K562 (cell line): ENCODE data around the gene SULT1A1. TPM values are rescaled to one million over a fixed set of nuclear protein-coding genes. Genes with fewer than 3 reads are reported as not detected.

ENCODE experiments used
- ATAC-seq: fragments of 200-7000 bp; cut with Tn5 transposase; 3 replicates; pipeline ENCODE4 v1.9.1; 2020; ENCODE audit warnings: moderate library complexity
- BruUV-seq: library from RNA; stranded (reverse); fragments of 400-500 nt; replicated peaks from 2 replicates; lab custom pipeline; 2021; lab: Mats Ljungman, UMichigan
- CTCF ChIA-PET: fragments of 300-600 bp; formaldehyde crosslinking; extraction: SDS; loops from one replicate; lab custom pipeline; 2021; ENCODE audit warnings: low intra/inter-chr PET ratio; lab: Yijun Ruan, JAX
- POLR2A ChIA-PET: fragments of 300-600, 350-650 bp; sonication (Branson Sonifier 250); formaldehyde crosslinking; extraction: SDS; loops from one replicate; lab custom pipeline; 2021; ENCODE audit warnings: antibody characterized with exemption, inconsistent platforms; lab: Yijun Ruan, JAX
- DNase-seq, 4 experiments: peaks; one replicate each; pipeline versions ENCODE4 v3.0.0 to v3.0.0-alpha.2; 2011 to 2018; ENCODE audit warnings: low spot score in 3 of 4, mixed read lengths in 3 of 4; ENCODE audit errors: extremely low read depth in 1 of 4
- FAIRE-seq: peaks from 2 replicates; lab custom pipeline; 2011; peaks lifted over from hg19 to GRCh38; lab: Jason Lieb, UNC
- H2AFZ ChIP-seq: 2 replicates; pipeline ENCODE4 v1.6.0; 2011; ENCODE audit warnings: low read depth, low read length, control low read depth, inconsistent platforms
- H3K27ac ChIP-seq: fragments of 200-600 bp; 3 replicates; pipeline ENCODE4 v1.8.0; 2011; ENCODE audit warnings: low read depth, mild to moderate bottlenecking, control low read depth, inconsistent platforms, low read length, moderate library complexity, mixed read lengths; ENCODE audit errors: extremely low read depth
- H3K27me3 ChIP-seq, 2 experiments: fragments of 300-600 bp in 1 of 2; 2 replicates in 1 of 2; 3 replicates in 1 of 2; pipeline versions ENCODE4 v1.6.0 to v1.8.0; 2011; ENCODE audit warnings: inconsistent platforms in 2 of 2, low read length in 2 of 2, mild to moderate bottlenecking in 1 of 2, mixed read lengths in 1 of 2, moderate library complexity in 1 of 2; ENCODE audit not compliant: control insufficient read depth in 2 of 2, insufficient read depth in 2 of 2
- H3K36me3 ChIP-seq: fragments of 300-600 bp; 3 replicates; pipeline ENCODE4 v1.8.0; 2011; ENCODE audit warnings: mild to moderate bottlenecking, low read length, inconsistent platforms; ENCODE audit not compliant: control insufficient read depth, insufficient read depth
- H3K4me1 ChIP-seq, 2 experiments: fragments of 200-600 bp in 1 of 2; replicated peaks in 1 of 2; 2 replicates in 1 of 2; 3 replicates in 1 of 2; pipeline versions ENCODE4 v1.5.1 to v1.8.0; 2011; ENCODE audit warnings: inconsistent platforms in 2 of 2, low read length in 2 of 2, mild to moderate bottlenecking in 1 of 2, mixed read lengths in 1 of 2, moderate library complexity in 1 of 2; ENCODE audit not compliant: control insufficient read depth in 2 of 2, insufficient read depth in 2 of 2
- H3K4me2 ChIP-seq: 2 replicates; pipeline ENCODE4 v1.6.1; 2011; ENCODE audit warnings: low read length, control low read depth, inconsistent platforms, mixed read lengths; ENCODE audit not compliant: insufficient read depth
- H3K4me3 ChIP-seq: fragments of 200-600 bp; sonication (generic), shearing (Covaris generic); 2 replicates; pipeline ENCODE4 v1.5.1; 2016; ENCODE audit warnings: control low read depth, inconsistent platforms
- H3K79me2 ChIP-seq: fragments of 200-600 bp; 3 replicates; pipeline ENCODE4 v1.8.0; 2011; ENCODE audit warnings: low read length, inconsistent platforms; ENCODE audit not compliant: control insufficient read depth, insufficient read depth
- H3K9ac ChIP-seq, 2 experiments: 2 replicates each; pipeline versions ENCODE4 v1.6.0 to v1.6.1; 2011; ENCODE audit warnings: low read depth in 2 of 2, low read length in 2 of 2, control low read depth in 1 of 2, inconsistent platforms in 1 of 2, mild to moderate bottlenecking in 1 of 2, mixed read lengths in 1 of 2; ENCODE audit not compliant: insufficient read depth in 1 of 2
- H3K9me1 ChIP-seq: one replicate; pipeline ENCODE4 v1.6.0; 2011; ENCODE audit warnings: inconsistent platforms, mild to moderate bottlenecking, low read length, moderate library complexity; ENCODE audit not compliant: control insufficient read depth, insufficient read depth
- H3K9me3 ChIP-seq: replicated peaks from 2 replicates; pipeline ENCODE4 v1.5.1; 2011; ENCODE audit warnings: low read depth, low read length, inconsistent platforms; ENCODE audit not compliant: control insufficient read depth, insufficient read depth
- H4K20me1 ChIP-seq: replicated peaks from 2 replicates; pipeline ENCODE4 v1.6.1; 2011; ENCODE audit warnings: low read length, inconsistent platforms, mixed read lengths; ENCODE audit not compliant: control insufficient read depth, insufficient read depth
- CREBBP ChIP-seq: IDR thresholded peaks from one replicate; pipeline ENCODE4 v1.6.1; 2012; ENCODE audit warnings: low read depth, mild to moderate bottlenecking, control low read depth, inconsistent platforms, low read length
- IRF9 ChIP-seq: fragments of 450-650 bp; IDR thresholded peaks from 2 replicates; pipeline ENCODE4 v1.6.1; 2016; ENCODE audit warnings: missing biosample characterization, missing genetic modification characterization
- KDM1A ChIP-seq, 2 experiments: fragments of 450-650 bp; IDR thresholded peaks; 2 replicates each; pipeline ENCODE4 v1.6.1; 2016; ENCODE audit warnings: mild to moderate bottlenecking in 2 of 2
- MIER1 ChIP-seq: fragments of 450-650 bp; IDR thresholded peaks from 2 replicates; pipeline ENCODE4 v1.6.1; 2016; ENCODE audit warnings: antibody characterized with exemption, mild to moderate bottlenecking, low read depth
- NR2F6 ChIP-seq: fragments of 450-650 bp; formaldehyde crosslinking; IDR thresholded peaks from 2 replicates; pipeline ENCODE4 v1.4.0; 2020; ENCODE audit warnings: mild to moderate bottlenecking
- THRB ChIP-seq: fragments of 450-650 bp; formaldehyde crosslinking; conservative IDR thresholded peaks from 2 replicates; pipeline ENCODE4 v1.4.0; 2022; ENCODE audit warnings: mild to moderate bottlenecking, missing genetic modification characterization
- ZNF395 ChIP-seq: fragments of 200-800 bp; sonication (Bioruptor generic); IDR thresholded peaks from 2 replicates; pipeline ENCODE4 v1.6.1; 2017; ENCODE audit warnings: missing genetic modification characterization, missing compliant biosample characterization
- ZNF512 ChIP-seq: IDR thresholded peaks from 2 replicates; pipeline ENCODE4 v1.6.1; 2016; ENCODE audit warnings: missing genetic modification characterization, missing compliant biosample characterization
- ZNF740 ChIP-seq, 3 experiments: fragments of 200-800 bp in 1 of 3; sonication (Bioruptor generic) in 1 of 3; sonication (generic) in 1 of 3; formaldehyde crosslinking in 1 of 3; IDR thresholded peaks; 2 replicates each; pipeline versions ENCODE4 v1.6.1 to v1.8.0; 2016 to 2022; ENCODE audit warnings: mild to moderate bottlenecking in 2 of 3, missing compliant biosample characterization in 2 of 3, missing genetic modification characterization in 2 of 3, missing genetic modification reagents in 1 of 3
- WGBS: fragments of 100-300 bp; shearing (Covaris generic); methylation state at CpG from one replicate; pipeline ENCODE4 v1.1.6; 2016; ENCODE audit warnings: low coverage, mixed read lengths; ENCODE audit not compliant: insufficient coverage; ENCODE audit errors: missing lambda C conversion rate; 5-methylcytosine and 5-hydroxymethylcytosine counted together
- in situ Hi-C: fragments of 300-500 bp; cut with MboI; formaldehyde crosslinking; loops from 4 replicates; pipeline ENCODE4 v1.15.0; 2018; ENCODE audit warnings: inconsistent platforms, mixed read lengths
- intact Hi-C: fragments of 100-400 bp; cut with micrococcal nuclease; formaldehyde crosslinking; loops from 2 replicates; pipeline ENCODE4 v1.14.2; 2022
- polyA plus RNA-seq, 8 experiments: library from polyadenylated mRNA; depleted of rRNA in 4 of 8; stranded (reverse) in 5 of 8; unstranded in 3 of 8; fragments of >200 nt; fragmentation: Nextera tagmentation in 2 of 8; fragmentation: Illumina TruSeq in 1 of 8; extraction: Ambion mirVana in 2 of 8; extraction: Trizol in 1 of 8; gene quantifications; 2 replicates each; pipeline versions ENCODE4 v1.2.1 to v1.2.3, GENCODE V29; 2011 to 2014; ENCODE audit warnings: inconsistent platforms in 1 of 8, missing spikeins in 1 of 8
- total RNA-seq, 7 experiments: library from RNA; depleted of rRNA in 6 of 7; stranded (reverse); fragments of >200 nt in 6 of 7; fragmentation: Illumina TruSeq in 2 of 7; extraction: Trizol in 2 of 7; gene quantifications; 2 replicates each; pipeline versions ENCODE4 v1.2.1 to v1.2.3, GENCODE V29; 2011 to 2021; ENCODE audit warnings: low replicate concordance in 1 of 7

Gene SULT1A1
- total and polyA plus RNA-seq, 9 of the 15 experiments (the other 6 are each of a cell fraction or from before 2014, with no cell fraction given), result 3.4 to 30.1 (median 16.6) TPM

GRCh38 chr16:28603381-28604185 lies 6.3 kb downstream of the SULT1A1 start:
- Histone ChIP-seq H3K9me1 (no peaks in the 10 kb centered on the region), H3K9ac (peak overlapping the region in 1 of 2 experiments; percentile 52; a peak in 2 of 4 replicates), H3K4me2 (no peak overlapping the region), H3K27me3 (no peaks in the 10 kb centered on the region), H3K27ac (no peak overlapping the region), H3K36me3 (no peaks in the 10 kb centered on the region), H3K9me3 (no peaks in the 10 kb centered on the region), H3K4me1 (no peaks in the 10 kb centered on the region; a peak in 2 of 5 replicates), H4K20me1 (no peaks in the 10 kb centered on the region), H3K4me3 (no peak overlapping the region), H2AFZ (no peak overlapping the region), H3K79me2 (no peaks in the 10 kb centered on the region)
- BruUV-seq, result no TSS peak
- WGBS, result 28% methylated on average over 10 of the region's 11 CpGs
- CTCF ChIA-PET, result no interaction called here
- ATAC-seq (no peak; the same call in 2 of the 3 replicates), FAIRE-seq (no peak), DNase-seq (no peak)
- in situ Hi-C loops (loop anchor here (25.0 kb wide), 4 partner anchors 109 to 1609 kb away; partner anchors contain the start of genes EIF3C and EIF3CL), intact Hi-C loops (no loop called here)
- POLR2A ChIA-PET, result interaction anchor here (0.7 to 1.8 kb wide), 5 partner anchors 9 to 105 kb away, joined by 3 to 6 read pairs (median 3); no protein-coding TSS in a partner anchor
- TF ChIP-seq ZNF395 (CRISPR knock-in tag) (no peak), IRF9 (tag) (no peak), CREBBP (no peak), NR2F6 (CRISPR knock-in tag) (no peak), MIER1 (no peak), THRB (CRISPR knock-in tag) (no peak), KDM1A (IDR thresholded peaks at IDR 0.05) (no peak), ZNF740 (CRISPR knock-in tag; IDR thresholded peaks at IDR 0.05) (no peak), ZNF740 (tag; IDR thresholded peaks at IDR 0.05) (no peak), ZNF512 (tag) (no peak)
